Astrocyte (in vitro differentiated cells and primary cell): ENCODE results near the gene TRPC6. TPM values are rescaled to one million over a fixed set of nuclear protein-coding genes. Genes with fewer than 3 reads are reported as not detected.
A peak's percentile ranks its signal among the peaks of the same experiment; 100 is the strongest.
"Not testable (repeated sequence)": the region's sequence is repeated elsewhere in the genome, so short reads cannot be mapped to it uniquely, and the experiment has no call there.

ENCODE experiments used
- DNase-seq: peaks from one replicate; pipeline ENCODE4 v3.0.0-alpha.2; 2010; ENCODE audit warnings: low read depth
- FAIRE-seq: peaks from 2 replicates; lab custom pipeline; 2011; peaks lifted over from hg19 to GRCh38; lab: Jason Lieb, UNC
- H2AFZ ChIP-seq: 2 replicates; pipeline ENCODE4 v1.6.0; 2012; ENCODE audit warnings: low read depth, low read length, inconsistent platforms
- H3K27ac ChIP-seq: 2 replicates; pipeline ENCODE4 v1.5.1; 2011; ENCODE audit warnings: low read depth, low read length, inconsistent platforms
- H3K27me3 ChIP-seq: 2 replicates; pipeline ENCODE4 v1.6.0; 2011; ENCODE audit warnings: low read length, inconsistent platforms; ENCODE audit not compliant: insufficient read depth
- H3K36me3 ChIP-seq: 2 replicates; pipeline ENCODE4 v1.5.1; 2011; ENCODE audit warnings: low read length, inconsistent platforms; ENCODE audit not compliant: insufficient read depth
- H3K4me1 ChIP-seq: 2 replicates; pipeline ENCODE4 v1.5.1; 2011; ENCODE audit warnings: low read length, inconsistent platforms; ENCODE audit not compliant: insufficient read depth
- H3K4me2 ChIP-seq: 2 replicates; pipeline ENCODE4 v1.6.0; 2012; ENCODE audit warnings: low read length, inconsistent platforms
- H3K4me3 ChIP-seq: 2 replicates; pipeline ENCODE4 v1.5.1; 2011; ENCODE audit warnings: low read depth, mild to moderate bottlenecking, low read length, inconsistent platforms; ENCODE audit not compliant: insufficient read depth
- H3K79me2 ChIP-seq: 2 replicates; pipeline ENCODE4 v1.6.0; 2012; ENCODE audit warnings: mild to moderate bottlenecking, low read length, inconsistent platforms; ENCODE audit not compliant: insufficient read depth
- H3K9ac ChIP-seq: 2 replicates; pipeline ENCODE4 v1.6.0; 2012; ENCODE audit warnings: mild to moderate bottlenecking, low read length, inconsistent platforms
- H3K9me3 ChIP-seq: 2 replicates; pipeline ENCODE4 v1.5.1; 2012; ENCODE audit warnings: low read depth, mild to moderate bottlenecking, low read length, inconsistent platforms; ENCODE audit not compliant: insufficient read depth
- H4K20me1 ChIP-seq: 2 replicates; pipeline ENCODE4 v1.6.0; 2012; ENCODE audit warnings: low read length, inconsistent platforms; ENCODE audit not compliant: insufficient read depth
- H3K27ac Mint-ChIP-seq: one replicate; pipeline ENCODE4 v1.8.0; 2021; ENCODE audit warnings: mild to moderate bottlenecking, mixed read lengths; ENCODE audit not compliant: unreplicated experiment
- H3K27me3 Mint-ChIP-seq: one replicate; pipeline ENCODE4 v1.8.0; 2021; ENCODE audit warnings: low read depth, mixed read lengths; ENCODE audit not compliant: unreplicated experiment
- H3K36me3 Mint-ChIP-seq: one replicate; pipeline ENCODE4 v1.8.0; 2021; ENCODE audit warnings: low read depth, mixed read lengths; ENCODE audit not compliant: unreplicated experiment
- H3K4me1 Mint-ChIP-seq: one replicate; pipeline ENCODE4 v1.8.0; 2021; ENCODE audit warnings: low read depth, mixed read lengths; ENCODE audit not compliant: unreplicated experiment
- H3K4me3 Mint-ChIP-seq: one replicate; pipeline ENCODE4 v1.8.0; 2021; ENCODE audit warnings: mild to moderate bottlenecking, moderate library complexity, mixed read lengths; ENCODE audit not compliant: unreplicated experiment
- H3K9me3 Mint-ChIP-seq: one replicate; pipeline ENCODE4 v1.8.0; 2021; ENCODE audit warnings: mild to moderate bottlenecking, mixed read lengths; ENCODE audit not compliant: unreplicated experiment
- CTCF ChIP-seq: IDR thresholded peaks from 2 replicates; pipeline ENCODE4 v1.5.1; 2011; ENCODE audit warnings: low read depth, mild to moderate bottlenecking, inconsistent platforms, low read length, moderate library complexity; ENCODE audit not compliant: insufficient read depth
- EZH2 ChIP-seq: IDR thresholded peaks from 2 replicates; pipeline ENCODE4 v1.6.1; 2012; ENCODE audit warnings: mild to moderate bottlenecking, low read length, inconsistent platforms; ENCODE audit not compliant: insufficient read depth
- total RNA-seq: library from RNA; stranded (reverse); gene quantifications from 2 replicates; pipeline ENCODE4 v1.2.1, GENCODE V29; 2021

The TRPC6 gene
- total RNA-seq, 1 donor from 2014 or later = 0.07 TPM

DNA sequence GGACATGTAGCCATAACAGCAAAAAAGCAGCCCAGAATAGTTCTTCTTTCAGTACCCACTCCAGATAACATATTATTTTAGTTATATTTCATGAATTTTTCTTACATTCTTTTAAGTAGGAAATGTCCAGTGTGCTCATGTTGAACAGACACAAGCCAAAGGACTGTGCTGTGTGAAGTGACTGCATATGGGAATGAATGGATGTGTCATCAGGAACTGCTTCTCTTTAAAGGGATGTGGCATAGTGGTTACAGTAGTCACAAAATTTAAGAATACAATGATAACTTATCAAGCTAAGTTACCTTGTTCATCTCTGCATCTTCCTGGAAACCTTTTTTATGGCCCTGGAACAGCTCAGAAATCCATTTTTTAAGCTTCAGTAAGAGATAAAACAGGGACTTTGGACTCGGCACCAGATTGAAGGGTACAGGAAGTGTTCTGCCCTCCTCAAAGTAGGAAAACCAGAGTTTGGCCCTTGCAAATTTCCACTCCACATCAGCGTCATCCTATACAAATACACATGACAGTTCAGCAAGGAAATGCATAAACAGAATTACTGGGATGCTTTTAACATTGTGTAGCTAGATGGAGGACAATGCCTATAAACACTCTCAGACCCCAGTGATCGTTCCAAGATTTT, 112.8 kb downstream of the TRPC6 start:
- Histone ChIP-seq H3K27ac (no peak overlapping the region), H3K9me3 (no peaks in the 10 kb centered on the region), H3K36me3 (no peaks in the 10 kb centered on the region), H3K27me3 (no peaks in the 10 kb centered on the region), H4K20me1 (no peaks in the 10 kb centered on the region), H2AFZ (peak overlapping the region; percentile 5), H3K4me2 (peak overlapping the region; percentile 17), H3K4me1 (peaks cover 3% of the 10 kb centered on the region), H3K79me2 (no peaks in the 10 kb centered on the region), H3K4me3 (peak overlapping the region; percentile 6), H3K9ac (no peak overlapping the region)
- TF ChIP-seq EZH2 (no peak), CTCF (no peak)
- Mint-ChIP-seq H3K9me3 (no peaks in the 10 kb centered on the region), H3K27me3 (no peaks in the 10 kb centered on the region), H3K27ac (no peak overlapping the region), H3K36me3 (no peaks in the 10 kb centered on the region), H3K4me1 (peaks cover 8% of the 10 kb centered on the region), H3K4me3 (no peak overlapping the region)
- DNase-seq = no peak
- no peak for FAIRE-seq

DNA sequence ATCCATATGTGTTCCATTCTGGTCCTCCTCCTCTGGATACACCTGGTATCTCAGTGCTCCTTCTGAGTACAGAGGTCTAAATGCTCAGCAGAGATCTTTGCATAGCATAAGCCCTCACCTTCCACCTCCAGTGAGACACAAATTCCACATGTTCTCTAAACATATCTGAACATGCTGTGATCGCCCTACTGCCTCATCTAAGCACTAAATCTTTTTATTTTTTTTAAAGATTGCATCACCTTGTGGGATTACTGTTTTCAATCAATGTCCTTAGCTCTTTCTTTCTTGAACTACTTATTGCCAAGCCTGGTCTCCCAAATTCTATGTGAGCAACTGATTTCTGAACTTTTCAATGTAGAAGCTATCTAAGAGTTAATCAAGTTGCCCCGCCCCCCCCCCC, 113.4 kb downstream of the TRPC6 start:
- Histone ChIP-seq H3K4me1 (peaks cover 3% of the 10 kb centered on the region), H3K4me2 (no peak overlapping the region), H3K27ac (no peak overlapping the region), H3K79me2 (no peaks in the 10 kb centered on the region), H3K9me3 (no peaks in the 10 kb centered on the region), H3K4me3 (peak overlapping the region; percentile 6), H4K20me1 (no peaks in the 10 kb centered on the region), H3K36me3 (no peaks in the 10 kb centered on the region), H3K9ac (no peak overlapping the region), H2AFZ (peak overlapping the region; percentile 5), H3K27me3 (no peaks in the 10 kb centered on the region)
- H3K4me1 Mint-ChIP-seq = peaks cover 8% of the 10 kb centered on the region
- TF ChIP-seq EZH2 (no peak), CTCF (no peak)
- no peaks in the 10 kb centered on the region for H3K9me3 Mint-ChIP-seq
- H3K4me3 Mint-ChIP-seq = no peak overlapping the region
- no peak for FAIRE-seq
- no peaks in the 10 kb centered on the region for H3K27me3 Mint-ChIP-seq
- no peak for DNase-seq
- H3K27ac Mint-ChIP-seq = peak overlapping the region; percentile 13
- no peaks in the 10 kb centered on the region for H3K36me3 Mint-ChIP-seq

- Mint-ChIP-seq H3K27ac (peak overlapping the region; percentile 41), H3K9me3 (peaks cover 5% of the 10 kb centered on the region), H3K27me3 (no peaks in the 10 kb centered on the region), H3K36me3 (no peaks in the 10 kb centered on the region), H3K4me3 (no peak overlapping the region), H3K4me1 (peaks cover 8% of the 10 kb centered on the region)
- no peak for FAIRE-seq
- Histone ChIP-seq H3K27ac (no peak overlapping the region), H3K79me2 (no peaks in the 10 kb centered on the region), H3K27me3 (no peaks in the 10 kb centered on the region), H3K4me2 (no peak overlapping the region), H3K9ac (no peak overlapping the region), H3K4me1 (peaks cover 3% of the 10 kb centered on the region), H3K4me3 (no peak overlapping the region), H4K20me1 (no peaks in the 10 kb centered on the region), H2AFZ (peak overlapping the region; percentile 47), H3K36me3 (no peaks in the 10 kb centered on the region), H3K9me3 (no peaks in the 10 kb centered on the region)
- TF ChIP-seq CTCF = no peak
- TF ChIP-seq EZH2 = no peak
- no peak for DNase-seq
These were observed 117.5 kb downstream of the TRPC6 start for GRCh38 chr11:101466352-101466751.

DNA sequence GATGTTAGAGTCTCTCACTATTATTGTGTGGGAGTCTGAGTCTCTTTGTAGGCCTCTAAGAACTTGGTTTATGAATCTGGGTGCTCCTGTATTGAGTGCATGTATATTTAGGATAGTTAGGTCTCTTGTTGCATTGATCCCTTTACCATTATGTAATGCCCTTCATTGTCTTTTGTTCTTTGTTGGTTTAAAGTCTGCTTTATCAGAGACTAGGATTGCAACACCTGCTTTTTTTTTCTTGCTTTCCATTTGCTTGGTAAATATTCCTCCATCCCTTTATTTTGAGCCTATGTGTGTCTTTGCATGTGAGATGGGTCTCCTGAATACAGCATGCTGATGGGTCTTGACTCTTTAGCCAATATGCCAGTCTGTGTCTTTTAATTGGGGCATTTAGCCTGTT, 119.4 kb downstream of the TRPC6 start:
- not testable (repeated sequence) for H3K4me1 Mint-ChIP-seq, H3K4me3 Mint-ChIP-seq, H3K36me3 ChIP-seq, H3K9me3 ChIP-seq, H3K27ac Mint-ChIP-seq, H3K4me2 ChIP-seq, H3K79me2 ChIP-seq, H3K27me3 Mint-ChIP-seq, H3K27ac ChIP-seq, H3K36me3 Mint-ChIP-seq, H3K9me3 Mint-ChIP-seq, DNase-seq, H4K20me1 ChIP-seq, H2AFZ ChIP-seq, H3K4me3 ChIP-seq, H3K9ac ChIP-seq, FAIRE-seq, H3K27me3 ChIP-seq, H3K4me1 ChIP-seq
